Thoracic aorta (tissue), 2 donors: ENCODE data around the gene NPHP3. TPM values are rescaled to one million over a fixed set of nuclear protein-coding genes. Genes with fewer than 3 reads are reported as not detected.

ENCODE experiments used
- ATAC-seq: fragments of 150-250 bp; one replicate; pipeline ENCODE4 v1.8.0; 2017; ENCODE audit warnings: low read depth; ENCODE audit not compliant: insufficient number of reproducible peaks, low FRiP score
- DNase-seq: peaks from one replicate; pipeline ENCODE4 v3.0.0-alpha.2; 2020; ENCODE audit warnings: low spot score
- H3K27ac ChIP-seq, 2 donors: fragments of 200-600 bp; sonication (generic); 1 replicate in 1 of 2; 2 replicates in 1 of 2; pipeline ENCODE4 v1.5.1; 2016; ENCODE audit warnings: mild to moderate bottlenecking in 2 of 2, moderate library complexity in 2 of 2
- H3K27me3 ChIP-seq: fragments of 200-600 bp; sonication (generic); replicated peaks from 2 replicates; pipeline ENCODE4 v1.6.0; 2016; ENCODE audit warnings: mild to moderate bottlenecking; ENCODE audit not compliant: insufficient read depth
- H3K36me3 ChIP-seq: fragments of 200-600 bp; sonication (generic); one replicate; pipeline ENCODE4 v1.5.1; 2016
- H3K4me1 ChIP-seq, 2 donors: fragments of 200-600 bp; sonication (generic); 1 replicate in 1 of 2; 2 replicates in 1 of 2; pipeline versions ENCODE4 v1.5.1 to v1.6.0; 2016; ENCODE audit warnings: low read depth in 2 of 2, mild to moderate bottlenecking in 1 of 2; ENCODE audit not compliant: control insufficient read depth in 1 of 2
- H3K4me3 ChIP-seq: fragments of 200-600 bp; sonication (generic); 2 replicates; pipeline ENCODE4 v1.5.1; 2016; ENCODE audit warnings: mild to moderate bottlenecking
- H3K9me3 ChIP-seq: fragments of 200-600 bp; sonication (generic); 2 replicates; pipeline ENCODE4 v1.5.1; 2016
- total RNA-seq, 2 donors: library from RNA; depleted of rRNA; stranded (reverse); fragments of >200 nt; gene quantifications; one replicate each; pipeline versions ENCODE4 v1.1.0 to v1.2.3, GENCODE V29; 2016
- TF ChIP-seq, protein P1 (sequence below): fragments of 200-600 bp; sonication (generic); IDR thresholded peaks from one replicate; pipeline ENCODE4 v1.5.1; 2019; ENCODE audit warnings: antibody characterized with exemption

The NPHP3 gene
- total RNA-seq, 2 donors from 2014 or later: 36.3 to 99.7 TPM

DNA sequence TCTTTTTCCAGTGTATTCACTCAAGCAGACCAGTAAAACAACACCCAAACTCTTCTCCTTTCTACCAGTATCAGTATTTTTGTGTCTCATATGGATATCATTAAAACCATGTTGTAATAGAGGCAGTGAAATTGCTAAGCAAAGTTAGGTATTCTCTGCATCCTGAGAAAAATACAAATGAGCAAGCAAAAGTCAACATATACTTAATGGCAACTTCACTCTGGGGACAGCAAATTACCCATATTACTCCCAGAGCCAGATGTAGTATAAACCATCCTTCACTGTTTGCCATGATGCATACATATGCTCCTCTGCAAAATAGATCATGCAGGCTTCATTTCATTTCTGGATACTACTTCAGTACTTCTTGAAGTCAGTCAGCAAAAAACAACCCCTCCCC, 40.0 kb downstream of the NPHP3 start:
- TF ChIP-seq, protein P1, sequence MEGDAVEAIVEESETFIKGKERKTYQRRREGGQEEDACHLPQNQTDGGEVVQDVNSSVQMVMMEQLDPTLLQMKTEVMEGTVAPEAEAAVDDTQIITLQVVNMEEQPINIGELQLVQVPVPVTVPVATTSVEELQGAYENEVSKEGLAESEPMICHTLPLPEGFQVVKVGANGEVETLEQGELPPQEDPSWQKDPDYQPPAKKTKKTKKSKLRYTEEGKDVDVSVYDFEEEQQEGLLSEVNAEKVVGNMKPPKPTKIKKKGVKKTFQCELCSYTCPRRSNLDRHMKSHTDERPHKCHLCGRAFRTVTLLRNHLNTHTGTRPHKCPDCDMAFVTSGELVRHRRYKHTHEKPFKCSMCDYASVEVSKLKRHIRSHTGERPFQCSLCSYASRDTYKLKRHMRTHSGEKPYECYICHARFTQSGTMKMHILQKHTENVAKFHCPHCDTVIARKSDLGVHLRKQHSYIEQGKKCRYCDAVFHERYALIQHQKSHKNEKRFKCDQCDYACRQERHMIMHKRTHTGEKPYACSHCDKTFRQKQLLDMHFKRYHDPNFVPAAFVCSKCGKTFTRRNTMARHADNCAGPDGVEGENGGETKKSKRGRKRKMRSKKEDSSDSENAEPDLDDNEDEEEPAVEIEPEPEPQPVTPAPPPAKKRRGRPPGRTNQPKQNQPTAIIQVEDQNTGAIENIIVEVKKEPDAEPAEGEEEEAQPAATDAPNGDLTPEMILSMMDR: no peak
- Histone ChIP-seq H3K4me3 (no peak overlapping the region), H3K27me3 (no peaks in the 10 kb centered on the region), H3K9me3 (no peaks in the 10 kb centered on the region), H3K27ac (no peak overlapping the region), H3K4me1 (no peaks in the 10 kb centered on the region), H3K36me3 (peaks cover 43% of the 10 kb centered on the region)
- DNase-seq (no peak), ATAC-seq (no peak)

DNA sequence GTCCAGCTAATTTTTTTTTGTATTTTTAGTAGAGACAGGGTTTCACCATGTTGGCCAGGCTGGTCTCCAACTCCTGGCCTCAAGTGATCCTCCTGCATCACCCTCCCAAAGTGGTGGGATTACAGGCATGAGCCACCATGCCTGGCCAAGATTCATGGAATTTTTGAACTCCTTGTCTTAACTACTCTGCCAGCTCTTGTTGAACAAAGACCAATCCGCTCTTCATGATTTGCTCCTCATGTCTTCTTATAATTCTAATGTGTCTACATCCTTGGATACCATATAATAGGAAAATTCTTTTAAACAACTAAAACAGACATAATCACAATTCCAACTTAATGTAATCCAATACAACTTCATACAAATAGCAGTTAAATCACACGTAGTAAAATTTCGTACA, 40.8 kb downstream of the NPHP3 start:
- DNase-seq (no peak), ATAC-seq (no peak)
- TF ChIP-seq, protein P1: no peak
- no peak overlapping the region for H3K27ac ChIP-seq
- H3K9me3 ChIP-seq: no peaks in the 10 kb centered on the region
- H3K27me3 ChIP-seq: no peaks in the 10 kb centered on the region
- peaks cover 51% of the 10 kb centered on the region for H3K36me3 ChIP-seq
- H3K4me3 ChIP-seq: no peak overlapping the region
- no peaks in the 10 kb centered on the region for H3K4me1 ChIP-seq

DNA sequence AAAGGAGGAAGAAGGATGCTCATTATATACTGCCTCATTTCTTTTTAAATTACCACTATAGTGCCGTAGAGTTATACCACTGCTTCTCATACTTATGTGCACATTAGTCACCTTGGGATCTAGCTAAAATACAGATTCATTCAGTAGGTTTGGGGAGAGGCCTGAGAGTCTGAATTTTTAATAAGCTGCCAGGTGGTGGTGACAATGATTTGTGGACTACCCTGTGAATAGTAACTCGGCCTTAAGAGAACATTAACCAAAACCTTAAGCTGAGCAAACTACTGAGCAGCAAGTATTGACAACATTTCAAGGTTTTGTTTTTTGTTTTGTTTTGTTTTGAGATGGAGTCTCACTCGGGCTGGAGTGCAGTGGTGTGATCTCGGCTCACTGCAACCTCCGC, 42.3 kb downstream of the NPHP3 start:
- TF ChIP-seq, protein P1: no peak
- Histone ChIP-seq H3K27me3 (no peaks in the 10 kb centered on the region), H3K4me3 (no peak overlapping the region), H3K9me3 (no peaks in the 10 kb centered on the region), H3K27ac (no peak overlapping the region), H3K36me3 (peaks cover 47% of the 10 kb centered on the region), H3K4me1 (no peaks in the 10 kb centered on the region)
- ATAC-seq: no peak
- no peak for DNase-seq

DNA sequence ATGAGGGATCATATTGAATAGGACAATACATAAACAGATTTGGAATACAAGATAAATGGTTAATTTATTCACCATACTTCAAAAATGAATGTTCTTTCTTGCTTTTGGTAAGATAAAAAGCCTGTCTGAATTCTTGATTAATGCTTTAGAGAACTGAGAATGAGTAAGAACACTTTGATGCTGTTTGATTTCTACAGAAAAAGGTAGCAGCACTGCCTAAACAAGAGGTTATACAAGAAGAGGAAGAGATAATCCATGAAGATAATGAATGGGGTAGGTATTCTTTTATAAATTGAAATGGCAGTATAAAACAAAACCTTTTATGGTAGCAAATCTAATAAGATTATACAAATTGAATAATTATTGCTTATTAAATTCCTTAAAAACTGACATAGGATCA, 46.8 kb downstream of the NPHP3 start:
- H3K4me3 ChIP-seq: no peak overlapping the region

DNA sequence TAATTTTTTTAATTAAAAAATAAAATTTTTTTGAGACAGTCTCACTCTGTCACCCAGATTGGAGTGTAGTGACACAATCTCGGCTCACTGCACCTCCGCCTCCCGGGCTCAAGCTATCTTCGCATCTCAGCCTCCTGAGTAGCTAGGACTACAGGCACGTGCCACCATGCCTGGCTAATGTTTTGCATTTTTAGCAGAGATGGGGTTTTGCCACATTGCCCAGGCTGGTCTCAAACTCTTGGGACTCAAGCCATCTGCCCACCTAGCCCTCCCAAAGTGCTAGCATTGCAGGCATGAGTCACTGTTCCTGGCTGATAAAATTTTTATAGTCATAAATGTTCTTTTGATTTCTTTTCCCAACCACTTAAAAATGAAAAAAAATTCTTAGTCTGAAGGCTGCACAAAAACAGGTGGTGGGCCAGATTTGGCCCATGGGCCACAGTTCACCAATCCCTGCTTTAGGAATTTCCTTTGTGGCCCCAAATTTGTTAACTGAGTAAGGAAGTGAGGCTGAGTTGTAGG, 52.9 kb downstream of the NPHP3 start:
- Histone ChIP-seq H3K27ac (peak overlapping the region; percentile 16 to 19), H3K4me1 (peaks cover 5 to 11% of the 10 kb centered on the region in 2 donors), H3K9me3 (no peaks in the 10 kb centered on the region), H3K4me3 (no peak overlapping the region), H3K36me3 (peaks cover 15% of the 10 kb centered on the region), H3K27me3 (no peaks in the 10 kb centered on the region)
- TF ChIP-seq, protein P1: no peak
- DNase-seq (no peak), ATAC-seq (no peak)

More for the DNA sequence above, 46.8 kb downstream of the NPHP3 start:
- Histone ChIP-seq H3K27ac (no peak overlapping the region), H3K36me3 (peaks cover 42% of the 10 kb centered on the region), H3K9me3 (no peaks in the 10 kb centered on the region), H3K4me1 (no peaks in the 10 kb centered on the region), H3K27me3 (no peaks in the 10 kb centered on the region)
- TF ChIP-seq, protein P1: no peak
- ATAC-seq (no peak), DNase-seq (no peak)
